ENCODE measurements around the gene ADORA3.

DNA sequence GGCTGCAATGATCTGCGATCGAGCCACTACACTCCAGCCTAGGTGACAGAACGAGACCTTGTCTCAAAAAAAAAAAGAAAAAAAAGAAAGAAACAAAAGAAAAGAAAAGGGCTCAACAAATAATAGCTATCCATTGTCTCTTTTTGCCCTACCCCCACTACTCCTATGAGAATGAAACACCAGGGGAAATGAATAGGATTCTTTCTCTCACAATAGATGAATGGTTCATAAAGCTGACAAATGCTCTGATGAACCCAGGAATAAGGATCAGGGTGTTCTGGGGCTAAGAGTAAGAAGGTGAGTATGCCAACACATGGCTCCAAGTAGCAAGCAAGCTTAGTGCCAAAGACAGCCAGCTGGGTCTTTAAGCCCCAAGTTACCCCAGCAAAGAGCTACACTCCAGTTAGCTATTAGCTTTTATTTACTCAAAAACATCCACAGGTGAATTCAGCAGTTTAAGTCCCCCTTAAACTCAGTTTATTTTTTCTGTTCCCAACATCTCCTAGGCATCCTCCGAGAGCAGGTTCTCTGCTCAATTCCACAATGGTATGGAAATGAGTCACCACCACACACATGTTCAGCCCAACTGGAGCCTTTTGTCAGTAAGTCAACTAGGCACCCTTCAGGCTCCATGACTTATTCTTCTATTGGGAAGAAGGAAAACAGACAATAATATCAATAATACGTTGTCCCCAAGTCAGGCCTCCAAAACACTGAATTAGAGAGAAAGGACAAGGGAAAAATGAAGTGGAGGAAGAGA is 4.2 kb downstream of the ADORA3 start:
- TF ChIP-seq, protein P1, sequence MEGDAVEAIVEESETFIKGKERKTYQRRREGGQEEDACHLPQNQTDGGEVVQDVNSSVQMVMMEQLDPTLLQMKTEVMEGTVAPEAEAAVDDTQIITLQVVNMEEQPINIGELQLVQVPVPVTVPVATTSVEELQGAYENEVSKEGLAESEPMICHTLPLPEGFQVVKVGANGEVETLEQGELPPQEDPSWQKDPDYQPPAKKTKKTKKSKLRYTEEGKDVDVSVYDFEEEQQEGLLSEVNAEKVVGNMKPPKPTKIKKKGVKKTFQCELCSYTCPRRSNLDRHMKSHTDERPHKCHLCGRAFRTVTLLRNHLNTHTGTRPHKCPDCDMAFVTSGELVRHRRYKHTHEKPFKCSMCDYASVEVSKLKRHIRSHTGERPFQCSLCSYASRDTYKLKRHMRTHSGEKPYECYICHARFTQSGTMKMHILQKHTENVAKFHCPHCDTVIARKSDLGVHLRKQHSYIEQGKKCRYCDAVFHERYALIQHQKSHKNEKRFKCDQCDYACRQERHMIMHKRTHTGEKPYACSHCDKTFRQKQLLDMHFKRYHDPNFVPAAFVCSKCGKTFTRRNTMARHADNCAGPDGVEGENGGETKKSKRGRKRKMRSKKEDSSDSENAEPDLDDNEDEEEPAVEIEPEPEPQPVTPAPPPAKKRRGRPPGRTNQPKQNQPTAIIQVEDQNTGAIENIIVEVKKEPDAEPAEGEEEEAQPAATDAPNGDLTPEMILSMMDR (optimal IDR thresholded peaks at IDR 0.05 in 1 of 3, IDR thresholded peaks at IDR 0.05 in 1 of 3, conservative IDR thresholded peaks at IDR 0.05 in 1 of 3; ENCODE audit: extremely low read depth in 1 of 3, insufficient read depth in 2 of 3, low read length in 3 of 3), result no peak
- TF ChIP-seq EZH2 (IDR thresholded peaks at IDR 0.05; ENCODE audit: low read length), result no peak

All from keratinocyte (primary cell).